Testis (tissue), 2 donors: ENCODE data around the gene CNDP1.

Experiments used
- POLR2A ChIP-seq: fragments of 450-650 bp; IDR thresholded peaks from one replicate; pipeline ENCODE4 v1.6.1; 2017; ENCODE audit warnings: antibody characterized with exemption, mild to moderate bottlenecking, moderate library complexity
- TF ChIP-seq, protein P1 (sequence below), 3 experiments: fragments of 450-650 bp in 2 of 3; fragments of 200-600 bp in 1 of 3; sonication (generic) in 1 of 3; IDR thresholded peaks; one replicate each; pipeline ENCODE4 v1.5.1; 2016 to 2019; ENCODE audit warnings: antibody characterized with exemption in 3 of 3, mild to moderate bottlenecking in 2 of 3, moderate library complexity in 1 of 3

DNA sequence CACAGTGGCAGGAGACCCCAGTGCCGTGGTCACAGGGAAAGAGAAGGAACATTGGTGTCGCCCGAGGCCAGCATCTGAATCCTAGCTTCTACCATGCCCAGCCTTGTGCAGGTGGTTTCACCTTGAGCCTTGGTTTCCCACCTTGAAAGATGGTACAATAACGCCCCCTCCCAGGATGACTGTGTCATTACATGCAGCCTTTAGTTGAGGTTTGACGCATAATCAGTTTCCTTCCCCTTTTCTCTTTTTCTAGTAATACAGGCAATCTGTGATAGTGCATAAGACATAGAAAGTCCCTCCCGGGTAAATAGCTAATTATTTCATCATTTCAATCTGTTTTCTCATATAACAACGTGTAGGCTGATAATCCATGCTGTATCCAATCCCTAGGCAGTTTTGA is 33.5 kb downstream of the CNDP1 start:
- no peak for TF ChIP-seq POLR2A
- TF ChIP-seq, protein P1, sequence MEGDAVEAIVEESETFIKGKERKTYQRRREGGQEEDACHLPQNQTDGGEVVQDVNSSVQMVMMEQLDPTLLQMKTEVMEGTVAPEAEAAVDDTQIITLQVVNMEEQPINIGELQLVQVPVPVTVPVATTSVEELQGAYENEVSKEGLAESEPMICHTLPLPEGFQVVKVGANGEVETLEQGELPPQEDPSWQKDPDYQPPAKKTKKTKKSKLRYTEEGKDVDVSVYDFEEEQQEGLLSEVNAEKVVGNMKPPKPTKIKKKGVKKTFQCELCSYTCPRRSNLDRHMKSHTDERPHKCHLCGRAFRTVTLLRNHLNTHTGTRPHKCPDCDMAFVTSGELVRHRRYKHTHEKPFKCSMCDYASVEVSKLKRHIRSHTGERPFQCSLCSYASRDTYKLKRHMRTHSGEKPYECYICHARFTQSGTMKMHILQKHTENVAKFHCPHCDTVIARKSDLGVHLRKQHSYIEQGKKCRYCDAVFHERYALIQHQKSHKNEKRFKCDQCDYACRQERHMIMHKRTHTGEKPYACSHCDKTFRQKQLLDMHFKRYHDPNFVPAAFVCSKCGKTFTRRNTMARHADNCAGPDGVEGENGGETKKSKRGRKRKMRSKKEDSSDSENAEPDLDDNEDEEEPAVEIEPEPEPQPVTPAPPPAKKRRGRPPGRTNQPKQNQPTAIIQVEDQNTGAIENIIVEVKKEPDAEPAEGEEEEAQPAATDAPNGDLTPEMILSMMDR (IDR thresholded peaks at IDR 0.05): no peak
